K562 (cell line): ENCODE data around the gene CA6. TPM values are rescaled to one million over a fixed set of nuclear protein-coding genes. Genes with fewer than 3 reads are reported as not detected.

ENCODE experiments used
- ATAC-seq: fragments of 200-7000 bp; cut with Tn5 transposase; 3 replicates; pipeline ENCODE4 v1.9.1; 2020; ENCODE audit warnings: moderate library complexity
- BruUV-seq: library from RNA; stranded (reverse); fragments of 400-500 nt; replicated peaks from 2 replicates; lab custom pipeline; 2021; lab: Mats Ljungman, UMichigan
- CTCF ChIA-PET: fragments of 300-600 bp; formaldehyde crosslinking; extraction: SDS; loops from one replicate; lab custom pipeline; 2021; ENCODE audit warnings: low intra/inter-chr PET ratio; lab: Yijun Ruan, JAX
- POLR2A ChIA-PET: fragments of 300-600, 350-650 bp; sonication (Branson Sonifier 250); formaldehyde crosslinking; extraction: SDS; loops from one replicate; lab custom pipeline; 2021; ENCODE audit warnings: antibody characterized with exemption, inconsistent platforms; lab: Yijun Ruan, JAX
- DNase-seq, 4 experiments: peaks; one replicate each; pipeline versions ENCODE4 v3.0.0 to v3.0.0-alpha.2; 2011 to 2018; ENCODE audit warnings: low spot score in 3 of 4, mixed read lengths in 3 of 4; ENCODE audit errors: extremely low read depth in 1 of 4
- FAIRE-seq: peaks from 2 replicates; lab custom pipeline; 2011; peaks lifted over from hg19 to GRCh38; lab: Jason Lieb, UNC
- H2AFZ ChIP-seq: 2 replicates; pipeline ENCODE4 v1.6.0; 2011; ENCODE audit warnings: low read depth, low read length, control low read depth, inconsistent platforms
- H3K27ac ChIP-seq: fragments of 200-600 bp; 3 replicates; pipeline ENCODE4 v1.8.0; 2011; ENCODE audit warnings: low read depth, mild to moderate bottlenecking, control low read depth, inconsistent platforms, low read length, moderate library complexity, mixed read lengths; ENCODE audit errors: extremely low read depth
- H3K27me3 ChIP-seq, 2 experiments: fragments of 300-600 bp in 1 of 2; 2 replicates in 1 of 2; 3 replicates in 1 of 2; pipeline versions ENCODE4 v1.6.0 to v1.8.0; 2011; ENCODE audit warnings: inconsistent platforms in 2 of 2, low read length in 2 of 2, mild to moderate bottlenecking in 1 of 2, mixed read lengths in 1 of 2, moderate library complexity in 1 of 2; ENCODE audit not compliant: control insufficient read depth in 2 of 2, insufficient read depth in 2 of 2
- H3K36me3 ChIP-seq: fragments of 300-600 bp; 3 replicates; pipeline ENCODE4 v1.8.0; 2011; ENCODE audit warnings: mild to moderate bottlenecking, low read length, inconsistent platforms; ENCODE audit not compliant: control insufficient read depth, insufficient read depth
- H3K4me1 ChIP-seq, 2 experiments: fragments of 200-600 bp in 1 of 2; replicated peaks in 1 of 2; 2 replicates in 1 of 2; 3 replicates in 1 of 2; pipeline versions ENCODE4 v1.5.1 to v1.8.0; 2011; ENCODE audit warnings: inconsistent platforms in 2 of 2, low read length in 2 of 2, mild to moderate bottlenecking in 1 of 2, mixed read lengths in 1 of 2, moderate library complexity in 1 of 2; ENCODE audit not compliant: control insufficient read depth in 2 of 2, insufficient read depth in 2 of 2
- H3K4me2 ChIP-seq: 2 replicates; pipeline ENCODE4 v1.6.1; 2011; ENCODE audit warnings: low read length, control low read depth, inconsistent platforms, mixed read lengths; ENCODE audit not compliant: insufficient read depth
- H3K4me3 ChIP-seq: fragments of 200-600 bp; sonication (generic), shearing (Covaris generic); 2 replicates; pipeline ENCODE4 v1.5.1; 2016; ENCODE audit warnings: control low read depth, inconsistent platforms
- H3K79me2 ChIP-seq: fragments of 200-600 bp; 3 replicates; pipeline ENCODE4 v1.8.0; 2011; ENCODE audit warnings: low read length, inconsistent platforms; ENCODE audit not compliant: control insufficient read depth, insufficient read depth
- H3K9ac ChIP-seq, 2 experiments: 2 replicates each; pipeline versions ENCODE4 v1.6.0 to v1.6.1; 2011; ENCODE audit warnings: low read depth in 2 of 2, low read length in 2 of 2, control low read depth in 1 of 2, inconsistent platforms in 1 of 2, mild to moderate bottlenecking in 1 of 2, mixed read lengths in 1 of 2; ENCODE audit not compliant: insufficient read depth in 1 of 2
- H3K9me1 ChIP-seq: one replicate; pipeline ENCODE4 v1.6.0; 2011; ENCODE audit warnings: inconsistent platforms, mild to moderate bottlenecking, low read length, moderate library complexity; ENCODE audit not compliant: control insufficient read depth, insufficient read depth
- H3K9me3 ChIP-seq: replicated peaks from 2 replicates; pipeline ENCODE4 v1.5.1; 2011; ENCODE audit warnings: low read depth, low read length, inconsistent platforms; ENCODE audit not compliant: control insufficient read depth, insufficient read depth
- H4K20me1 ChIP-seq: replicated peaks from 2 replicates; pipeline ENCODE4 v1.6.1; 2011; ENCODE audit warnings: low read length, inconsistent platforms, mixed read lengths; ENCODE audit not compliant: control insufficient read depth, insufficient read depth
- ATF7 ChIP-seq: fragments of 450-650 bp; IDR thresholded peaks from 2 replicates; pipeline ENCODE4 v1.7.1; 2014; ENCODE audit warnings: mild to moderate bottlenecking, moderate library complexity
- FIP1L1 ChIP-seq: fragments of 200-400 bp; formaldehyde crosslinking; IDR thresholded peaks from 2 replicates; pipeline ENCODE4 v1.6.1; 2018; ENCODE audit warnings: mild to moderate bottlenecking, low read depth, low read length; ENCODE audit not compliant: poor library complexity, severe bottlenecking
- L3MBTL2 ChIP-seq: fragments of 450-650 bp; IDR thresholded peaks from 2 replicates; pipeline ENCODE4 v1.6.1; 2016; ENCODE audit warnings: mild to moderate bottlenecking, moderate library complexity
- MCM5 ChIP-seq: fragments of 450-650 bp; IDR thresholded peaks from 2 replicates; pipeline ENCODE4 v1.6.1; 2016; ENCODE audit warnings: low read depth
- MCM7 ChIP-seq, 2 experiments: fragments of 450-650 bp; IDR thresholded peaks; 2 replicates each; pipeline ENCODE4 v1.6.1; 2016 to 2018
- NR3C1 ChIP-seq: sonication (generic); formaldehyde crosslinking; IDR thresholded peaks from 2 replicates; pipeline ENCODE4 v1.8.1; 2022; ENCODE audit warnings: missing genetic modification reagents
- RHOXF2B ChIP-seq: fragments of 250-450 bp; sonication (Bioruptor Pico); conservative IDR thresholded peaks from 2 replicates; pipeline ENCODE4 v1.5.1; 2021
- ZBTB2 ChIP-seq: fragments of 450-650 bp; IDR thresholded peaks from 2 replicates; pipeline ENCODE4 v1.6.1; 2016; ENCODE audit warnings: antibody characterized with exemption
- ZNF668 ChIP-seq: fragments of 250-450 bp; sonication (Bioruptor Pico); IDR thresholded peaks from 2 replicates; pipeline ENCODE4 v1.8.0; 2022; ENCODE audit warnings: mild to moderate bottlenecking, inconsistent platforms
- ZNF785 ChIP-seq: fragments of 250-450 bp; sonication (Bioruptor Pico); IDR thresholded peaks from 2 replicates; pipeline ENCODE4 v1.4.0; 2020; ENCODE audit warnings: mild to moderate bottlenecking
- WGBS: fragments of 100-300 bp; shearing (Covaris generic); methylation state at CpG from one replicate; pipeline ENCODE4 v1.1.6; 2016; ENCODE audit warnings: low coverage, mixed read lengths; ENCODE audit not compliant: insufficient coverage; ENCODE audit errors: missing lambda C conversion rate; 5-methylcytosine and 5-hydroxymethylcytosine counted together
- in situ Hi-C: fragments of 300-500 bp; cut with MboI; formaldehyde crosslinking; loops from 4 replicates; pipeline ENCODE4 v1.15.0; 2018; ENCODE audit warnings: inconsistent platforms, mixed read lengths
- intact Hi-C: fragments of 100-400 bp; cut with micrococcal nuclease; formaldehyde crosslinking; loops from 2 replicates; pipeline ENCODE4 v1.14.2; 2022
- polyA plus RNA-seq, 8 experiments: library from polyadenylated mRNA; depleted of rRNA in 4 of 8; stranded (reverse) in 5 of 8; unstranded in 3 of 8; fragments of >200 nt; fragmentation: Nextera tagmentation in 2 of 8; fragmentation: Illumina TruSeq in 1 of 8; extraction: Ambion mirVana in 2 of 8; extraction: Trizol in 1 of 8; gene quantifications; 2 replicates each; pipeline versions ENCODE4 v1.2.1 to v1.2.3, GENCODE V29; 2011 to 2014; ENCODE audit warnings: inconsistent platforms in 1 of 8, missing spikeins in 1 of 8
- total RNA-seq, 7 experiments: library from RNA; depleted of rRNA in 6 of 7; stranded (reverse); fragments of >200 nt in 6 of 7; fragmentation: Illumina TruSeq in 2 of 7; extraction: Trizol in 2 of 7; gene quantifications; 2 replicates each; pipeline versions ENCODE4 v1.2.1 to v1.2.3, GENCODE V29; 2011 to 2021; ENCODE audit warnings: low replicate concordance in 1 of 7
- TF ChIP-seq, protein P1 (sequence below): fragments of 150-350 bp; conservative IDR thresholded peaks from 2 replicates; pipeline ENCODE4 v1.6.1; 2014; ENCODE audit warnings: low read length

The CA6 gene
- total and polyA plus RNA-seq, 9 of the 15 experiments (the other 6 are each of a cell fraction or from before 2014, with no cell fraction given), result not detected

DNA sequence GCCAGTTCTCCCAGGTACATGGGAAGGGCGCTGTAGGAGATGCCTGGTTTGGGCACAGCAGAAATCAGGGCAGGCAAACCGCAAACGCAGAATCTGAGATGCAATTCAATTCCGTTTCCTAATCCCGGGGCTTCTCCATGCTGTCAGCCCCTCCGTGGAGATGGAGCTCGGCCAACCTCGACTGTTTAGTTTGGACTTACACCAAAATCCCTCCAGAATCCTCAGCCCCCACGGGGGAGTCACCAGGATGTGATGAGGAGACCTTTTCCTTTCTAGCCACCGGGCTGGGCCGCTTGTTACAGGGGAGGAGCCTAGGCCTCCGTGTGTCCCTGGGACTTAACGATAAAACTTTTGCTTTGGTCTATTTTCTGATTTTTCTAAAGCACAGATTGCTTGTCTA, 72.7 kb downstream of the CA6 start:
- CTCF ChIA-PET, result no interaction called here
- Histone ChIP-seq H2AFZ (no peak overlapping the region), H3K4me2 (no peak overlapping the region), H4K20me1 (peaks cover 3% of the 10 kb centered on the region; the same call in 1 of the 2 replicates), H3K27me3 (peaks cover 61 to 85% of the 10 kb centered on the region in 2 experiments), H3K9me1 (no peaks in the 10 kb centered on the region), H3K9me3 (no peaks in the 10 kb centered on the region), H3K36me3 (no peaks in the 10 kb centered on the region), H3K4me3 (no peak overlapping the region), H3K4me1 (peaks cover 0 to 7% of the 10 kb centered on the region in 2 experiments; a peak in 1 of 5 replicates), H3K27ac (no peak overlapping the region), H3K79me2 (no peaks in the 10 kb centered on the region), H3K9ac (no peak overlapping the region)
- TF ChIP-seq, protein P1, sequence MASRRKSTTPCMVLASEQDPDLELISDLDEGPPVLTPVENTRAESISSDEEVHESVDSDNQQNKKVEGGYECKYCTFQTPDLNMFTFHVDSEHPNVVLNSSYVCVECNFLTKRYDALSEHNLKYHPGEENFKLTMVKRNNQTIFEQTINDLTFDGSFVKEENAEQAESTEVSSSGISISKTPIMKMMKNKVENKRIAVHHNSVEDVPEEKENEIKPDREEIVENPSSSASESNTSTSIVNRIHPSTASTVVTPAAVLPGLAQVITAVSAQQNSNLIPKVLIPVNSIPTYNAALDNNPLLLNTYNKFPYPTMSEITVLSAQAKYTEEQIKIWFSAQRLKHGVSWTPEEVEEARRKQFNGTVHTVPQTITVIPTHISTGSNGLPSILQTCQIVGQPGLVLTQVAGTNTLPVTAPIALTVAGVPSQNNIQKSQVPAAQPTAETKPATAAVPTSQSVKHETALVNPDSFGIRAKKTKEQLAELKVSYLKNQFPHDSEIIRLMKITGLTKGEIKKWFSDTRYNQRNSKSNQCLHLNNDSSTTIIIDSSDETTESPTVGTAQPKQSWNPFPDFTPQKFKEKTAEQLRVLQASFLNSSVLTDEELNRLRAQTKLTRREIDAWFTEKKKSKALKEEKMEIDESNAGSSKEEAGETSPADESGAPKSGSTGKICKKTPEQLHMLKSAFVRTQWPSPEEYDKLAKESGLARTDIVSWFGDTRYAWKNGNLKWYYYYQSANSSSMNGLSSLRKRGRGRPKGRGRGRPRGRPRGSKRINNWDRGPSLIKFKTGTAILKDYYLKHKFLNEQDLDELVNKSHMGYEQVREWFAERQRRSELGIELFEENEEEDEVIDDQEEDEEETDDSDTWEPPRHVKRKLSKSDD, result no peak
- TF ChIP-seq ZNF785 (CRISPR knock-in tag) (no peak), ZNF668 (CRISPR knock-in tag) (no peak), FIP1L1 (no peak), ATF7 (no peak), RHOXF2B (CRISPR knock-in tag) (no peak), MCM5 (no peak), NR3C1 (CRISPR knock-in tag) (no peak), L3MBTL2 (no peak), MCM7 (IDR thresholded peaks at IDR 0.05) (no peak), ZBTB2 (no peak)
- DNase-seq (no peak), ATAC-seq (no peak), FAIRE-seq (no peak)
- BruUV-seq, result no TSS peak
- intact Hi-C loops (no loop called here), in situ Hi-C loops (loop anchor here (5.0 to 10.0 kb wide), 2 partner anchors 79 to 176 kb away; no protein-coding TSS in a partner anchor)
- POLR2A ChIA-PET, result no interaction called here
- WGBS, result 4% methylated on average over 13 of the region's 13 CpGs
